Endothelial cell of umbilical vein (primary cell): Measurements from ENCODE around the gene CLDN9.

Source experiments
- CTCF ChIP-seq, 2 donors: IDR thresholded peaks; 1 replicate in 1 of 2; 2 replicates in 1 of 2; pipeline ENCODE4 v1.5.1; 2011; ENCODE audit warnings: low read length in 2 of 2, mild to moderate bottlenecking in 2 of 2, moderate library complexity in 2 of 2, control low read depth in 1 of 2, inconsistent platforms in 1 of 2, low read depth in 1 of 2; ENCODE audit not compliant: insufficient read depth in 1 of 2; ENCODE audit errors: extremely low read depth in 1 of 2
- EZH2 ChIP-seq: IDR thresholded peaks from 2 replicates; pipeline ENCODE4 v1.6.1; 2012; ENCODE audit warnings: borderline replicate concordance, low read depth, mild to moderate bottlenecking, moderate library complexity, low read length, inconsistent platforms; ENCODE audit not compliant: severe bottlenecking
- POLR2A ChIP-seq: IDR thresholded peaks from 2 replicates; pipeline ENCODE4 v1.6.1; 2012; ENCODE audit warnings: low read depth, mild to moderate bottlenecking, control low read depth, low read length

- TF ChIP-seq CTCF (IDR thresholded peaks at IDR 0.05; ENCODE audit: extremely low read depth in 1 of 2, insufficient read depth in 1 of 2, low read depth in 1 of 2, low read length in 2 of 2) (no peak), EZH2 (no peak), POLR2A (peak; percentile 90)
Observed at GRCh38 chr16:3020247-3020603, 7.5 kb downstream of the CLDN9 start, which contains the start of gene TNFRSF12A.
